Thyroid gland (tissue), 4 donors: ENCODE data around the gene HHIP. TPM values are rescaled to one million over a fixed set of nuclear protein-coding genes. Genes with fewer than 3 reads are reported as not detected.

Source experiments
- DNase-seq, 2 donors: peaks; one replicate each; pipeline ENCODE4 v3.0.0-alpha.2; 2019
- H3K27ac ChIP-seq, 3 donors: fragments of 200-600 bp; sonication (generic); 1 replicate in 2 of 3; 2 replicates in 1 of 3; pipeline ENCODE4 v1.5.1; 2016 to 2019; ENCODE audit warnings: mild to moderate bottlenecking in 1 of 3, moderate library complexity in 1 of 3
- H3K27me3 ChIP-seq: fragments of 200-600 bp; sonication (generic); one replicate; pipeline ENCODE4 v1.5.1; 2019
- H3K36me3 ChIP-seq, 2 donors: fragments of 200-600 bp; sonication (generic); one replicate each; pipeline ENCODE4 v1.5.1; 2016 to 2019
- H3K4me1 ChIP-seq, 2 donors: fragments of 200-600 bp; sonication (generic); one replicate each; pipeline ENCODE4 v1.5.1; 2017 to 2019
- H3K4me3 ChIP-seq, 3 donors: fragments of 200-600 bp; sonication (generic); replicated peaks in 1 of 3; 1 replicate in 2 of 3; 2 replicates in 1 of 3; pipeline ENCODE4 v1.5.1; 2016; ENCODE audit warnings: mild to moderate bottlenecking in 1 of 3
- H3K9me3 ChIP-seq: fragments of 200-600 bp; sonication (generic); one replicate; pipeline ENCODE4 v1.5.1; 2017
- CTCF ChIP-seq, 6 experiments: fragments of 200-600 bp in 3 of 6; fragments of 450-650 bp in 3 of 6; sonication (generic) in 3 of 6; IDR thresholded peaks; one replicate each; pipeline ENCODE4 v1.5.1; 2016 to 2019; ENCODE audit warnings: antibody characterized with exemption in 6 of 6, mild to moderate bottlenecking in 2 of 6, inconsistent platforms in 1 of 6, moderate library complexity in 1 of 6
- POLR2A ChIP-seq, 2 donors: fragments of 450-650 bp; IDR thresholded peaks; one replicate each; pipeline ENCODE4 v1.6.1; 2017; ENCODE audit warnings: antibody characterized with exemption in 2 of 2, mild to moderate bottlenecking in 2 of 2, moderate library complexity in 1 of 2
- WGBS, 2 donors: methylation state at CpG; one replicate each; pipeline ENCODE4 v1.1.5; 2017; 5-methylcytosine and 5-hydroxymethylcytosine counted together
- intact Hi-C: fragments of 100-400 bp; cut with DNase I; formaldehyde crosslinking; loops from one replicate; pipeline ENCODE4 v1.15.1; 2023
- total RNA-seq, 4 donors: library from RNA; depleted of rRNA; stranded (reverse); fragments of >200 nt; gene quantifications; one replicate each; pipeline ENCODE4 v1.2.3, GENCODE V29; 2016

Gene HHIP
- total RNA-seq, 4 donors from 2014 or later, result 0.33 to 0.81 (median 0.47) TPM

- 56 to 60% methylated on average over 3 of the region's 3 CpGs for WGBS, 2 donors
- no peak for DNase-seq
- H3K4me3 ChIP-seq, result no peak overlapping the region
- H3K4me1 ChIP-seq, result no peaks in the 10 kb centered on the region
- no peak overlapping the region for H3K27ac ChIP-seq
- no peaks in the 10 kb centered on the region for H3K9me3 ChIP-seq
- no peaks in the 10 kb centered on the region for H3K27me3 ChIP-seq
- TF ChIP-seq CTCF (IDR thresholded peaks at IDR 0.05) (no peak), POLR2A (IDR thresholded peaks at IDR 0.05) (no peak)
- H3K36me3 ChIP-seq, result no peaks in the 10 kb centered on the region
- intact Hi-C loops, result no loop called here
These were observed 24.3 kb upstream of the HHIP start for GRCh38 chr4:144621681-144622080.

GRCh38 chr4:144627663-144628076, 18.3 kb upstream of the HHIP start:
- WGBS, 2 donors, result 81% methylated on average over 2 of the region's 2 CpGs
- intact Hi-C loops, result no loop called here
- H3K9me3 ChIP-seq, result no peaks in the 10 kb centered on the region
- H3K36me3 ChIP-seq, result no peaks in the 10 kb centered on the region
- DNase-seq, result no peak
- H3K27ac ChIP-seq, result no peak overlapping the region
- no peak overlapping the region for H3K4me3 ChIP-seq
- H3K4me1 ChIP-seq, result no peaks in the 10 kb centered on the region
- TF ChIP-seq POLR2A (IDR thresholded peaks at IDR 0.05) (no peak), CTCF (IDR thresholded peaks at IDR 0.05) (no peak)
- no peaks in the 10 kb centered on the region for H3K27me3 ChIP-seq

- 87 to 92% methylated on average over 6 of the region's 6 CpGs for WGBS, 2 donors
- Histone ChIP-seq H3K27ac (no peak overlapping the region), H3K9me3 (no peaks in the 10 kb centered on the region), H3K27me3 (no peaks in the 10 kb centered on the region), H3K4me3 (no peak overlapping the region), H3K36me3 (no peaks in the 10 kb centered on the region), H3K4me1 (no peaks in the 10 kb centered on the region)
- TF ChIP-seq POLR2A (IDR thresholded peaks at IDR 0.05) (no peak), CTCF (IDR thresholded peaks at IDR 0.05) (no peak)
- intact Hi-C loops, result no loop called here
- no peak for DNase-seq
These were observed 12.7 kb upstream of the HHIP start for GRCh38 chr4:144633215-144633614.

- 86 to 88% methylated on average over 6 of the region's 6 CpGs for WGBS, 2 donors
- TF ChIP-seq POLR2A (IDR thresholded peaks at IDR 0.05), result no peak
- TF ChIP-seq CTCF (IDR thresholded peaks at IDR 0.05), result no peak
- H3K27ac ChIP-seq, result no peak overlapping the region
- DNase-seq, result no peak
- intact Hi-C loops, result no loop called here
- no peaks in the 10 kb centered on the region for H3K27me3 ChIP-seq
- H3K9me3 ChIP-seq, result no peaks in the 10 kb centered on the region
- no peaks in the 10 kb centered on the region for H3K4me1 ChIP-seq
- no peaks in the 10 kb centered on the region for H3K36me3 ChIP-seq
- no peak overlapping the region for H3K4me3 ChIP-seq
These were observed 10.8 kb upstream of the HHIP start for GRCh38 chr4:144634978-144635747.

- no peak overlapping the region for H3K27ac ChIP-seq
- TF ChIP-seq POLR2A (IDR thresholded peaks at IDR 0.05), result no peak
- TF ChIP-seq CTCF (IDR thresholded peaks at IDR 0.05), result no peak
- WGBS, 2 donors, result 52 to 60% methylated on average over 12 of the region's 12 CpGs
- no peak for DNase-seq
- no peaks in the 10 kb centered on the region for H3K36me3 ChIP-seq
- H3K4me3 ChIP-seq, result no peak overlapping the region
- no peaks in the 10 kb centered on the region for H3K9me3 ChIP-seq
- intact Hi-C loops, result no loop called here
- peaks cover 6% of the 10 kb centered on the region for H3K27me3 ChIP-seq
- H3K4me1 ChIP-seq, result peaks cover 5 to 19% of the 10 kb centered on the region in 2 donors
These were observed 1.4 kb upstream of the HHIP start for GRCh38 chr4:144644368-144645101.
